Left hindlimb (tissue), 1 donor: ENCODE measurements around the gene SMARCA4.
"Not testable (repeated sequence)": the region's sequence is repeated elsewhere in the genome, so short reads cannot be mapped to it uniquely, and the experiment has no call there.

Experiments
- DNase-seq: peaks from one replicate; pipeline ENCODE4 v3.0.0-alpha.2; 2018

The SMARCA4 gene

GRCh38 chr19:10929402-10929794, 31.4 kb upstream of the SMARCA4 start:
- DNase-seq: no peak

DNA sequence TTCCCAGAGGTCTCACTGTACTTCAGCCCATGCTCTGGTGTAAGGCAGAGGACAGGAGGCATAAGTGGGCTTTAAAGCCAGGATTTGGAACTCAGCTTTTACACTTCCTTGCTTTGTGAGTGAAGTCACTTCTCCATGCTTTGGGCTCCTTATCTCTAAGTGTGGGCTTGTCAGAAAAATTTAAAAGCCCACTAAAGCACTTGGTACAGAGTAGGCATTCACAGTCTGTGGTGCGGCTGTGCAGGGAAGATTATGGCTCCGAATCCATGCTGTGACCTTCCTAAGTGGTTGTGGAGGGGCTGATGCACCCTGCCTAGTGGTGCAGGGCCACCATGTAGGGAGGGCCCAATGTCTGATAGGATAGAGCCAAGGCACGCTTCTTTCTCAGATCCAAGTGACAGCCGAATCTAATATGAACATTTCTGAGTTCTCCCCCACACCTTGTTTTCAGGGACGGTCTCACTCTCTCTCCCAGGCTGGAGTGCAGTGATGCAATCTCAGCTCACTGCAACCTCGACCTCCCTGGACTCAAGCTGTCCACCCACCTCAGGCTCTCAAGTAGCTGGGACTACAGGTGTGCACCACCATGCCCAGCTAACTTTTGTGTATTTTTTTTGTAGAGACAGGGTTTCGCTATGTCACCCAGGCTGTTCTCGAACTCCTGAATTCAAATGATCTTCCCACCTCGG, 25.3 kb upstream of the SMARCA4 start:
- DNase-seq: no peak

GRCh38 chr19:10936661-10937084, 24.2 kb upstream of the SMARCA4 start:
- no peak for DNase-seq

DNA sequence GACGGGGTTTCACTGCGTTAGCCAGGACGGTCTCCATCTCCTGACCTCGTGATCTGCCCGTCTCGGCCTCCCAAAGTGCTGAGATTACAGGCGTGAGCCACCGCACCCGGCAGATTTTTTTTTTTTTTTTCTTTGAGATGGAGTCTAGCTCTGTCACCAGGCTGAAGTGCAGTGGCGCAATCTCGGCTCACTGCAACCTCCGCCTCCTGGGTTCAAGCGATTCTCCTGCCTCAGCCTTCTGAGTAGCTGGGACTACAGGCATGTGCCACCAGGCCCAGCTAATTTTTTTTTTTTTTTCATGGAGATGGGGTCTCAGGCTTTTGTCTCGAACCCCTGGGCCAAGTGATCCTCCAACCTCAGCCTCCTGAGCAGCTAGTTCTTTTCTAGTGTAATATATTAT, 19.2 kb upstream of the SMARCA4 start:
- DNase-seq: not testable (repeated sequence)

DNA sequence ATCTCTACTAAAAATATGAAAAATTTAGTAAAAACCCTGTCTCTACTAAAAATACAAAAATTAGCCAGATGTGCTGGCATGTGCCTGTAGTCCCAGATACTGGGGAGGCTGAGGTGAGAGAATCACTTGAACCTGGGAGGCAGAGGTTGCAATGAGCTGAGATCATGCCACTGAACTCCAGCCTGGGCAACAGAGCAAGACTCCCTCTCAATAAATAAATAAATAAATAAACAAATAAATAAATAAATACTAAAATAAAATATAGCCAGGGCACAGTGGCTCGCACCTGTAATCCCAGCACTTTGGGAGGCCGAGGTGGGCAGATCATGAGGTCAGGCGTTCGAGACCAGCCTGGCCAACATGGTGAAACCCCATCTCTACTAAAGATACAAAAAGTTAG, 17.4 kb upstream of the SMARCA4 start:
- not testable (repeated sequence) for DNase-seq

- DNase-seq: no peak
These were observed 15.6 kb upstream of the SMARCA4 start for GRCh38 chr19:10945264-10945663.

DNA sequence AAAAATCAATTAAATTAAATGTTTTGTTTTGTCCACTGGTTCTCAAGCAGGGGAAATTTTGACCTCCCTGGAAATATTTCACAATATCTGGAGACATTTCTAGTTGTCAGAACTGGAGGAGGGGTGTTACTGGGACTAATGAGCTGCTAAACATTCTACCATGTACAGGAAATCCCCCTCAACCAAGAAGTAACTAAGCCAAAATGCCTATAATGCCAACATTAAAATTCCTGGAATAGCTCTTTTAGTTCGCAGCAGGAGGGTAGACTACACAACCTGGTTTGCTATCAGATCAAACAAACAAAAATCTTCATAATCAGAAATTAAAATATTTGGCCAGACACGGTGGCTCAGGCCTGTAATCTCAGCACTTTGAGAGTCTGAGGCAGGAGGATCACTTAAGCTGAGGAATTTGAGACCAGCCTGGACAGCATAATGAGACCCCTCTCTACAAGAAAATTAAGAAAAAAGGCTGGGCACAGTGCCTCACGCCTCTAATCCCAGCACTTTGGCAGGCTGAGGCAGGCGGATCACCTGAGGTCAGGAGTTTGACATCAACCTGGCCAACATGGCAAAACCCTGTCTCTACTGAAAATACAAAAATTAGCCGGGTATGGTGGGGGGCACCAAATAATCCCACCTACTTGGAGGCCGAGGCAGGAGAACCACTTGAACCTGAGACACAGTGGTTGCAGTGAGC, 13.7 kb upstream of the SMARCA4 start:
- no peak for DNase-seq

- DNase-seq: no peak
These were observed 8.0 kb upstream of the SMARCA4 start for GRCh38 chr19:10952809-10953208.

DNA sequence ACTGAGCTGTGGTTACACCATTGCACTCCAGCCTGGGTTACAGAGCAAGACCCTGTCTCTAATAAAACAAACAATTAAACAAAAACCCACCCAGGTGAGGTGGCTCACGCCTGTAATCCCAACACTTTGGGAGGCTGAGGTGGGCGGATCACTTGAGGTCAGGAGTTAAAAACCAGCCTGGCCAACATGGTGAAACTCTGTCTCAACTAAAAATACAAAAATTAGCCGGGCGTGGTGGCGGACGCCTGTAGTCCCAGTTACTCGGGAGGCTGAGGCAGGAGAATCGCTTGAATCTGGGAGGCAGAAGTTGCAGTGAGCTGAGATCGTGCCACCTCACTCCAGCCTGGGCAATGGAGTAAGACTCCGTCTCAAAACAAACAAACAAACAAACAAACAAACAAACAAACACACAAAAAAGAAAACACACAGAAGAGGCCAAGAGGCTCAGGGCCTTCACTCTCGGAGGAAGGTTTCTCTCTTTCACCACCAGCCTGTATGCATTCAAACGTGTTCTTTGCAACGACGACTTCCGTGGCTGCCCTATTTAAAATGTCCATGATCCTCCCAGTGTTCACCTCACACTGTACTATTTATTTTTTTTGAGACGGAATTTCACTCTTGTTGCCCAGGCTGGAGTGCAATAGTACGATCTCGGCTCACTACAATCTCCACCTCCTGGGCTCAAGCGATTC, 1.4 kb upstream of the SMARCA4 start:
- DNase-seq: not testable (repeated sequence)

DNA sequence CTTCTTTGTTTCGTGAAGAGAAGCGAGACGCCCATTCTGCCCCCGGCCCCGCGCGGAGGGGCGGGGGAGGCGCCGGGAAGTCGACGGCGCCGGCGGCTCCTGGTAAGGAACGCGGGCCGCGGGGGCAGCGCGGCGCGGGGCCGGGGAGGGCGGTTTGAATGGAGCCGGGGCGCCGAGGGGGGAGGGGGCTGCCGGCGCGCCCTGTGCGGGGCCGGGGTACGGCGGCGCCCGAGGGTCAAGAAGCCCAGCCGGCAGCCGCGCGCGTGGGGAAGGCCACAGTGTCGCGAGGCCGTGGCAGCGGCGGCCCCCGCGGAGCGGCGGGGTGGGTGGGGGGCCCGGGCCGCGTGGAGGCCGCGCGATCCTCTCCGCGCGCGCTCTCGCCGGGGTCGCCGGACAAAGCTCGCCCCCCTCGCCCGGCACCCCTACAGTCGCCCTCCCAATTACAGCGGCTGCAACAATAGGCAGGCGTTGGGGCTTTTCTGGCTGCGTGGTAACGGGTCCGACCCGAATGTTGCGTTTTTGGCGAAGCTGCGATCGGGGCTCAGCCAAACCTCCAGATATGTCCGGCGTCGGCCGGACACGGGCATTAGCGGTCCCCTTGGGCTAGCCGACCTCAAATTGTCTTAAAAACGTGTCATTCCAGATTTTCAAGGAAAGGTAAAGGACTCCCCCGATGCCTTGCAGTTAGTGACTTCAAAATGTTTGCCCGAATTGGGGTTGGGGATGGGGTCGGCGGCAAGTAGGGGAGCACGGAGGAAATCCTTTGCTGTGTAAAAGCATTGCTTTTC, 437 bp downstream of the SMARCA4 start:
- DNase-seq: no peak

DNA sequence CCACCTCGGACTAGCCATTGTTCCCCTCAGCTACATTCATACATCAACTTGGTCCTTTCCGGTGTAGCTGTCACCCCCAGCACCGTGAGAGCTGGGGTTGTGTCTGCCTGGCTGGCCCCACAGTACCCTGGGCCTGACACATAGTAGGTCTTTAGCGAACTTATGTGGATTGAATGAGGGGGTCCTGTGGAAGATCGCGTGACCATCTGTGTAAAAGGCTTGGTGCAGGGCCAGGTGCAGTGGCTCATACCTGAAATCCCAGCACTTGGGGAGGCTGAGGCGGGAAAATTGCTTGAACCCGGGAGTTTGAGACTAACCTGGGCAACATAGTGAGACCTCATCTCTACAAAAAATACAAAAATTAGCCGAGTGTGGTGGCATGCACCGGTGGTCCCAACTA, 2.0 kb downstream of the SMARCA4 start:
- DNase-seq: no peak

- DNase-seq: no peak
These were observed 3.0 kb downstream of the SMARCA4 start for GRCh38 chr19:10963865-10964264.

DNA sequence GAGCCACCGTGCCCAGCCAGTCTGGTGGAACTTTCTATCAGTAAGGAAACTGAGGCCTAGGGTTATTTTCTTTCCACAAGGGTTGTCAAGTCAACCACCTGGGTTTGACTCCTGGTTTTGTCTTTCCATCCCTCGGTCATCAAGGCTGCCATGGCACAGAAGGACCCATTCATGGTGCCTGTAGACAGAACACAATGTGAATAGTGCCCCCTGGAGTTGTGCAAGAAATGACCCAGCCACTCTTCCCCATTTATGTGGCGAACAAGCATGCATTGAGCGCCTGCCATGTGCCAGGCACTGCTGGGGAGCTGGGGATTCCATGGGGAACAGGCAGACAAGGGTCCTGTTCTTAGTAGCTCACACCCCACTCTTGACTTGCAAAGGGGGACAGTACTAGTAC, 4.1 kb downstream of the SMARCA4 start:
- DNase-seq: no peak

- no peak for DNase-seq
These were observed 4.6 kb downstream of the SMARCA4 start for GRCh38 chr19:10965398-10965797.

DNA sequence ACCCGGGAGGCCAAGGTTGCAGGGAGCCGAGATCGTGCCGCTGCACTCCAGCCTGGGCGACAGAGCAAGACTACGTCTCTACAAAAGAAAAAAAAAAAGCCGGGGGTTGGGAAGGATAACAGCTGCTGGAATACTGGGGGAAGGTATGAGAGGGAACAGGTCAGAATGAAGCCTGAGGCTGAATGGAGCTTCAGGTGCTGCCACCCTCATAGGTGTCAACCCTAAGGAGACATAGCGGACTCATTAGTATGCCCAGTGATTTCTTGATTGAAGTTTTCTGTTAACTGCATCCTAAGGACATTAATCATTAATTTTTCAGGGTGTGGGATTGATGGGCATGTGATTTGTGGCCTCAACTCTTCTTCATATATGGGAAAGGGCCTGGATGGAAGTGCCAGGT, 6.0 kb downstream of the SMARCA4 start:
- DNase-seq: no peak

DNA sequence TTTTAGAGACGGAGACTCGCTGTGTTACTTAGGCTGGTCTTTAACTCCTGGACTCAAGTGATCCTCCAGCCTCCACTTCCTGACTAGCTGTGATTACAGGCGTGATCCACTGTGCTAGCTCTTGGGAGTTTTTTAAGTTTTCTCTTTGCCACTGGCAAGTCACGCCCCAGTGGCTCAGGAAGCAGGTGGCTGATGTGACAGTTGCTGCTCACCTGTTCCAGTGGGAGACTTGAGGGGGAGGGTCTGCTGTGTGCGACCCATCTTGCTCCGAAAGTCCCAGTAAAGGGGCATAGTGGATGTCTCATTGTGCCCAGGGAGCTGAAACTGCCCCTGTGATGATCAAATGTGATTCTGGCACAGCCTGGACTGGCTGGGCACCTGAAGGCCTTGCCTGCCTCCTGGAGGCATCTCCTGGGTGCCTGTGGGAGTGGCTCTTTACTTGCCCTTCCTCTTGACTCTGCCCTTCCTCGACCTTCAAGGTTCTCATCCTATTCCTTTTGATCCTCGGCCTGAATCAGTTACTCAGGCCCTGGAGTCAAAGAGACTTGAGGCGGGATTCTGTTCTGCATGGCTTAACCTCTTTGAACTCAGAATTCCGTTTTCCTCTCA, 7.8 kb downstream of the SMARCA4 start:
- no peak for DNase-seq

DNA sequence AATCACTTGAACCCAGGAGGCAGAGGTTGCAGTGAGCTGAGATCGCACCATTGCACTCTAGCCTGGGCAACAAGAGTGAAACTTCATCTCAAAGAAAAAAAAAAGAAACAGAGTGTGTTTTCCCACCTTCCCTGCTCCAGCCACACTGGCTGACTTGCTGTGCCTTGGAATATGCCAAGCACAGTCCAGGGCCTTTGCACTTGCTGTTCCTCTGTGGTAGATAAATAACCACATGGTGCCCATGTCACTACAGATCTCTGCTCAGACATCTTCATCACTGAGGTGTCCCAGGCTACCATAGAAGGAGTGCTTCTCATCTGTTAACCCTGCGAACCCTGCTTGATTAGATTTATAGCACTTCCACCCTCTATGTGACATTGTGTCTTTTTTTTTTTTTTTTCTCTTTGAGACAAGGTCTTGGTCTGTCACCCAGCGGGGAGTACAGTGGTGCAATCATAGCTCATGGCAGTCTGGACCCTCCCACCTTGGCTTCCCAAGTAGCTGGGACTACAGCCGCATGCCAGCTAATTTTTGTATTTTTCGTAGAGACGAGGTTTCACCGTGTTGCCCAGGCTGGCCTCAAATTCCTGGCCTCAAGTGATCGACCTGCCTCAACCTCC, 10.4 kb downstream of the SMARCA4 start:
- no peak for DNase-seq

GRCh38 chr19:10975374-10976130, 14.7 kb downstream of the SMARCA4 start:
- peak; percentile 80 for DNase-seq

DNA sequence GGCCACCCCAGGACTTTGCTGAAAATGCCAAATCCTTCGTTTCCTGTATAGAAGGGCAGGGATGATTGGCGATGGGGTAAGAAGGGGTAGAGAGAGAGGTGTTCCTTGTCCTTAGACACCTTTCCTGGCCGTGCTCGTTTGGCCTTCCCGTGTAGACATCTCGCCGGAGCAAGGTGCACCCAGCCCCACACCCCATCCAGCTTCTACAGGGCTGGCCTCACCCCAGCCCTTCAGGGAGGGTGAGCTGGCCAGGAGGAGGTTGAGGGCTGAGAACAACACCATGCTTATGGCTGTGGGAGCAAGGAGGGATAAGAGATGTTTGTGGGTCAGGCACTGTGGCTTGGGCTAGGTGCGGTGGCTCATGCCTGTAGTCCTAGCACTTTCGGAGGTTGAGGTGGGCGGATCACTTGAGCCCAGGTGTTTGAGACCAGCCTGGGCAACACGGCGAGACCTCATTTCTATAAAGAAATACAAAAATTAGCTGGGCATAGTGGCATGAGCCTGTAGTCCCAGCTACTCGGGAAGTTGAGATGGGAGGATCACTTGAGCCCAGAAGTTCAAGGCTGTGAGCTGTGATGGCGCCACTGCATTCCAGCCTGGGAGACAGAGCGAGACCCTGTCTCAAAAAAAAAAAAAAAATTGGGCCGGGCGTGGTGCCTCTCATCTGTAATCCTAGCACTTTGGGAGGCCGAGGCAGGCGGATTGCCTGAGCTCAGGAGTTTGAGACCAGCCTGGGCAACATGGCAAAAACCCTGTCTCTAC, 15.5 kb downstream of the SMARCA4 start:
- DNase-seq: no peak

- DNase-seq: no peak
These were observed 16.9 kb downstream of the SMARCA4 start for GRCh38 chr19:10977742-10978092.

DNA sequence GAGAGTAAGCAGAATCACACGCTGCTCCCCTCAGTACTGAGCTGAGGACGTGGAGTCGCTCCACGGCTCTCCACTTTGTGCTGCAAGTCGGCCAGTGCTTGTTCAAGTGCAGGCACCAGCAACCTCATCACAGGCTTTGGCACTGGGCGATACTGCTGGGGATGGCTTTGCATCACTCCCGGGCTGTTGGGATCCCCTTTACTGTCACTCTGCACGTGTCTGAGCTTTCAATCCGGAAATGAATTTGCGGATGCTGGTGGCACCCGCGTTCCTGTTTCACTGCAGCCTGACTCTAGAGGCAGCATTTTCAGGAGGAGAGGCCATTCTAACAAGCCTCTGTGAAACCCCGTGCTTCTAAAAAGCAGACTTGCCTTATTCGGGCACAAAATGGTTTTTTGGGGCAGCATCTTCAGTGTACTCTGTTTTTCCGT, 19.1 kb downstream of the SMARCA4 start:
- no peak for DNase-seq
